SH-SY5Y (cell line): Measurements from ENCODE around the gene PPT2.

Experiments
- GATA2 ChIP-seq: IDR thresholded peaks from 2 replicates; pipeline ENCODE4 v1.6.1; 2011; ENCODE audit warnings: mild to moderate bottlenecking, low read depth, low read length
- GATA3 ChIP-seq: IDR thresholded peaks from 2 replicates; pipeline ENCODE4 v1.6.1; 2011; ENCODE audit warnings: low read depth, mild to moderate bottlenecking, low read length, moderate library complexity

DNA sequence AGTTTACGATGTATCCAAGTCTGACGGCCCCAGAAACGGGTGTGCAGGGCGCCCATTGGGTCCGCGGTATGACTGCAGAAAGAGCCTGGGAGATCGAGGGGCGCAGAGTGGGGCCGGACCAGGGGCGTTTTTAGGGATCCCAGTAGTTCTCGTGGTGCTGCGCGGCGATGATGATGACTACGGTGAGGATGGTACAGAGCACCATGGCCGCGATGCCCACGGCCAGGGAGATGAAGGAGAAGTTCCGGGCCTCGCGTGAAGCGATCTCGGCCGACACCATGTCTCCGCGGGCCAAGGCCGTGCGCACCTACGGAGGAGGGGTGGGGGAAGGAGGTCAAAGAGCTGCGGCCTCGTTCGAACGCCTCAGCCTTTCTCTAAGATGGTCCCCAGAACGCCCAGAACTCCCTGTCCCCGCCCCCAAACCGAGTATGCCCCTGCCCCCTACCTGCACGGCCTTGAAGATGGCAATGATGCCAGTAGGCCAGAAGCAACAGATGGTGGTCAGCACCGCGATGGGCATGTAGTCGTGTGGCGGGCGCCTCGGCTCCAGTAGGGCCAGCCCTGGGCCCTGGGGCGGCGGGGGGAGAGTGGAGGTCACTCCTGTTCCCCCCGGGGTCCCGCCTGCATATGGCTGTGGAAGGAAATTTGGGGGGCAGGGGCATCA is 4.7 kb upstream of the PPT2 start:
- no peak for TF ChIP-seq GATA3
- no peak for TF ChIP-seq GATA2
